Measurements from ENCODE around the gene ADD1. TPM values are rescaled to one million over a fixed set of nuclear protein-coding genes. Genes with fewer than 3 reads are reported as not detected.

ADD1 gene
- total RNA-seq, 4 donors from 2014 or later: 270 to 449 (median 327) TPM

- no peak for DNase-seq (ENCODE audit: low spot score in 2 of 2)
- Histone ChIP-seq H3K27ac (peak overlapping the region in 1 of 4 donors; percentile 29), H3K4me3 (no peak overlapping the region)
Measured at GRCh38 chr4:2823671-2824328, 19.8 kb upstream of the ADD1 start.

GRCh38 chr4:2824329-2824835 is 19.3 kb upstream of the ADD1 start:
- Histone ChIP-seq H3K36me3 (peaks cover 0 to 92% (median 9%) of the 10 kb centered on the region in 3 donors), H3K27ac (peak overlapping the region in 1 of 4 donors; percentile 29), H3K9me3 (no peaks in the 10 kb centered on the region), H3K4me3 (no peak overlapping the region), H3K4me1 (peaks cover 0 to 32% (median 0%) of the 10 kb centered on the region in 4 donors), H3K27me3 (no peaks in the 10 kb centered on the region)
- TF ChIP-seq POLR2A (IDR thresholded peaks at IDR 0.05) (no peak), CTCF (IDR thresholded peaks at IDR 0.05) (no peak), EP300 (IDR thresholded peaks at IDR 0.05) (no peak)
- DNase-seq (ENCODE audit: low spot score in 2 of 2): no peak
- 75 to 79% methylated on average over 23 to 24 of the region's 24 CpGs for WGBS, 2 donors

More at GRCh38 chr4:2823671-2824328, 19.8 kb upstream of the ADD1 start:
- Histone ChIP-seq H3K27me3 (no peaks in the 10 kb centered on the region), H3K9me3 (no peaks in the 10 kb centered on the region), H3K36me3 (peaks cover 0 to 86% (median 9%) of the 10 kb centered on the region in 3 donors), H3K4me1 (peaks cover 0 to 38% (median under 1%) of the 10 kb centered on the region in 4 donors)
- TF ChIP-seq EP300 (IDR thresholded peaks at IDR 0.05) (no peak), CTCF (IDR thresholded peaks at IDR 0.05) (no peak)
- WGBS, 2 donors: 60 to 66% methylated on average over 3 to 13 of the region's 14 CpGs

GRCh38 chr4:2824836-2825381 is 18.7 kb upstream of the ADD1 start:
- Histone ChIP-seq H3K36me3 (peaks cover 0 to 97% (median 9%) of the 10 kb centered on the region in 3 donors), H3K27ac (no peak overlapping the region), H3K4me1 (peaks cover 0 to 28% (median 0%) of the 10 kb centered on the region in 4 donors), H3K9me3 (no peaks in the 10 kb centered on the region), H3K4me3 (no peak overlapping the region), H3K27me3 (no peaks in the 10 kb centered on the region)
- DNase-seq (ENCODE audit: low spot score in 2 of 2): no peak
- TF ChIP-seq EP300 (IDR thresholded peaks at IDR 0.05): no peak
- no peak for TF ChIP-seq CTCF (IDR thresholded peaks at IDR 0.05)
- TF ChIP-seq POLR2A (IDR thresholded peaks at IDR 0.05): no peak
- 87 to 91% methylated on average over 14 to 16 of the region's 17 CpGs for WGBS, 2 donors

- DNase-seq (ENCODE audit: low spot score in 2 of 2): no peak
Measured at GRCh38 chr4:2825740-2826139, 17.9 kb upstream of the ADD1 start.

More at GRCh38 chr4:2825740-2826139, 17.9 kb upstream of the ADD1 start:
- Histone ChIP-seq H3K9me3 (no peaks in the 10 kb centered on the region), H3K36me3 (peaks cover 0 to 98% (median 9%) of the 10 kb centered on the region in 3 donors), H3K27me3 (no peaks in the 10 kb centered on the region), H3K4me1 (peaks cover 0 to 28% (median 0%) of the 10 kb centered on the region in 4 donors), H3K4me3 (no peak overlapping the region), H3K27ac (no peak overlapping the region)
- WGBS, 2 donors: 72 to 100% methylated on average over 2 to 13 of the region's 13 CpGs
- TF ChIP-seq POLR2A (IDR thresholded peaks at IDR 0.05) (no peak), CTCF (IDR thresholded peaks at IDR 0.05) (no peak), EP300 (IDR thresholded peaks at IDR 0.05) (no peak)

All from tibial nerve (tissue), 4 donors.